GM21825 (cell line): ENCODE data around the gene DCTPP1.
A peak's percentile ranks its signal among the peaks of the same experiment; 100 is the strongest.
"Not testable (repeated sequence)": the region's sequence is repeated elsewhere in the genome, so short reads cannot be mapped to it uniquely, and the experiment has no call there.

ENCODE experiments used
- ATAC-seq: cut with Tn5 transposase; IDR thresholded peaks from one replicate; pipeline ENCODE4 v1.9.1; 2021; ENCODE audit warnings: mild to moderate bottlenecking, moderate library complexity; ENCODE audit not compliant: unreplicated experiment

DCTPP1 gene

DNA sequence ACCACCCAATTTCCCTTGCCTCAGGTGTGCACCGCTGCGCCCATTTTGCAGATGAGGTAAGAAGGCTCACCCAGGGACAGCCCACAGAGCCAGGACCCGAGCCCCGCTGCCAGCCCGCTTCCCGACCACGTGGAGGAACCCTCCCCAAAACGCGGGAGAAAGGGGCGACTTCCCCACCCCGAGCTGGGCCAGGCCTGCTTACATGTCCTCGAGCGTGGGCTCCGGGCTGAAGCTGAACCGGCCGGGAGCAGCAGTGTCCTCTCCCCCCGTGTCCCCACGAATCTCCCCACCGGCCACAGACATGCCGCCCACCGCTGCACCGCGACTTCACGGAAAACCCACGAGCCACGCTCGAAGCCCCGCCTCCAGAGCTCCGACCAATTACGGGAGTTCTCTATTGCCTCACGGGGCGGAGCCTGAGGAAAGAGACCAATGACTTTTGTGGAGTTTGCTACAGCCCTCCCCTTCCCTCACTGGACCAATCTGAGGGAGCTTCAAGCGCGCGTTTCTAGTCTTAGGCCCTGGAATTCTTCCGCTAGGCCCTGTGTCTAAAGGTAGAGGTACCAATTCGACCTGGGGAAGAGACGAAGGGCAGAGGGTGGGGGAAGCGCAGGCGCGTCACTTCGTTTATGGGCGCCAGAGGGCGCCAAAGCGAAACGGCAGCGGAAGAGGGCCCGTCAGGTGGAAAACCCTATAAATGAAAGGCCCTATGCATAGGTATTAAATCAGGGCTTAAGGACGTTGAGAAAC, at the start of gene DCTPP1:
Gene DCTPP1 (minus strand): TSS at position 353 of the 750 bp plus-strand sequence. CDS start 50 bp downstream, at position 303.
- peak; percentile 94 for ATAC-seq

DNA sequence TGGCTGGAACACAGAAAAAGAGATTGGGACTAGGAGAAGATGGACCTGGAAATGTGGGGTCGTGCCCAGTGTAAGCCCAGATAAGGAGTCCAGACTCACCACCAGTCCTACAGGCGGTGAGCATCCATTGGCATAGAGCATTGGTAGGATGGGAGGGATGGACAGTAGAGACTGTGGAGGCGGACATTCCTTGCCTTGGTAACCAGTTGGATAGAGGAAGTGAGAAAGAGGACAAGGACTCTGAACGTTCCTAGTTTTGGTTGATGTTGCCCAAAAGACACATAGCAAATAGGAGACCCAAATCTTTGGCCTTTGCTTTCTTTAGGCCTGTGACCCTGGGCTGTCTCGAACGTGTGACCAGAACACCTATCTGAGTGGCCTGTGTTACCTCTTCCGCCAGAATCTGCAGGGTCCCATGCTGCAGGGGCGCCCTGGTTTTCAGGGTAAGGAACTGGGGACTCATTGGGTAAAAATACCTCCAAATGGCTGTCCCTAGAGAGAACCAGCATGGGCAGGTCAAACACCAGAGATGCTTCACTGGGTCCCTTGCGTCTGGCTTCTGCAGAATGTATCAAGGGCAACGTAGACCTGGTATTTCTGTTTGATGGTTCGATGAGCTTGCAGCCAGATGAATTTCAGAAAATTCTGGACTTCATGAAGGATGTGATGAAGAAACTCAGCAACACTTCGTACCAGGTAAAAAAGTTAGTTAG, 49.1 kb upstream of the DCTPP1 start:
- no peak for ATAC-seq

DNA sequence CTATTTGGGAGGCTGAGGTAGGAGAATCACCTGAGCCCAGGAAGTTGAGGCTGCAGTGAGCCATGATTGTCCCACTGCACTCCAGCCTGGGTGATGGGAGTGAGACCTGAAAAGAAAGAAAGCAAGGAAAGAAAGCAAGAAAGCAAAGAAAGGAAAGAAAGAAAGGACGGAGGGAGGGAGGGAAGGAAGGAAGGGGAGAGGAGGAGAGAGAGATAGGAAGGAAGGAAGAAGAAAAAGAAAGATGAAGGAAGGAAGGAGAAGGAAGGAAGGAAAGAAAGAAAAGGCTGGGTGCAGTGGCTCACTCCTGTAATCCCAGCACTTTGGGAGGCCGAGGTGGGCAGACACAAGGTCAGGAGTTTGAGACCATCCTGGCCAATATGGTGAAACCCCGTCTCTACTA, 47.9 kb upstream of the DCTPP1 start:
- ATAC-seq, result not testable (repeated sequence)

DNA sequence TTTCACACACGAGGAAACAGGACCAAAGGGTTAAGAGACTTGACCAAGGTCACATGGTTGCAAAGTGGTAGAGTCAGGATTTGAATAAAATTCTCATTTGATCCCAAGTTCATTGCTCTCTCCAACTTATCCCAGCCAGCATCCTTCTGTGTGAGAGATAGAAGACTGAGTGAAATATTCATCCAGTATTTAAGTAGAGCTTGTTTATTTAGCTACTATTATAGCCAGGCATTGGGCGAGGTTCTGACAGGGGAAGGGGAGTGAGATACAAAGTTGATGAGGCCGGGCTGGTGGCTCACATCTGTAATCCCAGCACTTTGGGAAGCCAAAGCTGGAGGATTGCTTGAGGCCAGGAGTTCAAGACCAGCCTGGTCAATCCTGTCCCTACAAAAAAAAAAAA, 47.2 kb upstream of the DCTPP1 start:
- no peak for ATAC-seq

DNA sequence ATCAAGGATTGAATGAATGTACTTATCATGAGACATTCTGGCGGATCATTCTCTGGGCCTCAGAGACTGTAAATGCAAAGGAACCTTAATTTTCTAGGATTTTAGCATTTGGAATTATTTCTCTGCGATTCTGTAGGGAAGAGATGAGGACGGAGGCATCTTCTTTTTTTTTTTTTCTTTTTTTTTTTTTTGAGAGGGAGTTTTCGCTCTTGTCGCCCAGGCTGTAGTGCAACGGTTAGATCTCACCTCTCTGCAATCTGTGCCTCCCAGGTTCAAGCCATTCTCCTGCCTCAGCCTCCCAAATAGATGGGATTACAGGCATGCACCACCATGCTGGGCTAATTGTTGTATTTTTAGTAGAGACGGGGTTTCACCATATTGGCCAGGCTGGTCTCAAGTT, 44.9 kb upstream of the DCTPP1 start:
- ATAC-seq, result no peak

DNA sequence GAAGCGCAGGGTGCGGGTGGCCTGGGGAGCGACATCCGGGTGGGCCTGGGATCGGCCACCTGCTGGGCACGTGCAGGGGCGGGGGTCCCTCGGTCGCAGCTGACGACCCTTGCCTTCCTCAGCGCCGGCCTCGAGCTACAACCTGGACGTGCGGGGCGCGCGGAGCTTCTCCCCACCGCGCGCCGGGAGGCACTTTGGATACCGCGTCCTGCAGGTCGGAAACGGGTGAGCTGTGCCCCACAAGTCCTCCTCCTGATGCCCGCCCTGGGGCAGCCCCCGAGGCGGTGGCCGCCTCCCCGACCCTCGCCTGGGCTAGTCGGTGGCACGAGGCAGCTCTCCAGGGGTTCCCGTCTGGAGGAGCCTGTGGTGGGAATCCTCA, 44.2 kb upstream of the DCTPP1 start:
- ATAC-seq, result no peak

DNA sequence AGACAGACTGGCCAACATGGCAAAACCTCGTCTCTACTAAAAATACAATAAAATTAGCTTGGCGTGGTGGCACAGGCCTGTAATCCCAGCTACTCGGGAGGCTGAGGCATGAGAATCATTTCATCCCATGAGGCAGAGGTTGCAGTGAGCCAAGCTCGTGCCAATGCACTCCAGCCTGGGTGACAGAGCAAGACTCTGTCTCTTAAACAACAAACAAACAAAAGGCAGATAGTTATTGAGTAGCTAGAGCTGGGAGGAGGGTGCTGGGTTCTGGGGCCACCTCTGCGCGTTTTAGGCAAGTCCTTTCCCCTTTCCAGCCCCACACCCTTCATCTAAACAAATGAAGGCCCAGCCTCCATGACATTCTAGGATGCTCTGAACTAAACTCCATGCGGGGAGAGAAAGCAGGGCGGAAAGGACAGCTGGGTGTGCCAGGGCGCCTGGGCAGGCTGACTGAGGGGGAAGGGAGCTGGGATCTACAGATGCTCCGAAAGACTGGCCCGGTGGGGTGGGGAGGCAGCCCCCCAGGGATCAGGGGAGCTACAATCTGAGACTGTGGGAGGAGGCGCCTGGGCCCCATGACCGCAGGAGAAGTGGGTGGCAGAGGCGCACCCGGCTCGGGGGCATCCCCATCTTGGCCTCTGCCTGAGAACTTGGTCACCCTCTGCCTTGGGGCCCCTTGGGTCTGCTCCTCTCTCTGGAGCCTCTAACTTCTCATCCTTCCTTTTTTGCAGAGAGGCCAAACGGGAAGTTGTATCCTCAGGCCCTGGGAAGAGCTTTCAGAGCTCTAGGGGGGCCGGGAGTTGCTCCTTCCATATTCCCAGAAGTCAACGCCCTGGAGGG, 43.6 kb upstream of the DCTPP1 start:
- no peak for ATAC-seq

DNA sequence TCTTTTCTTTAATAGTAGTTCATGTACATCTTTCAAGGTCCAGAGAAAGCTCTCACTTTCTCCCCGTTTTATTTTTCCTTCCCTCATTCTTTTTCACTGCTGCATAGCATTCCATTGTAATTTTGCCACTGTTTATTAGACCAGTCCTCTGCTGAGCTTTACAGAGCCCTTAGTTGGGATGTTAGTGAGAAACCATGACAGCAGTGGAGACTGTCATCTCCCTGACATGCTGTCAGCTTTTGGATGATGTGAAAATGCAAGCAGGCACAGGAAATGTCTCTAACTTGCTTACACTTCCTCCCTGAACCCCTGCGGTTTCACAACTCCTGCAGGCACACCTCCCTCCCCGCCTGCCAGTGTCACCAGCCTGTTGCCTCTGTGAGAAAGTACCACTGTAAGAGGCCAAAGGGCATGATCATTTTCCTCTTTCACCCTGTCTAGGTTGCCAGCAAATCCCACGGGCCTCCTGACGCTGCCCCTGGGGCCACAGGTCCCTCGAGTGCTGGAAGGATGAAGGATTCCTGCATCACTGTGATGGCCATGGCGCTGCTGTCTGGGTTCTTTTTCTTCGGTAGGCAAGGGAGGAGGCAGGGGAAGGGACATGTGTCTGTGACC, 42.6 kb upstream of the DCTPP1 start, which contains the start of gene ITGAL:
Gene ITGAL (plus strand): TSS at position 415 of the 615 bp plus-strand sequence. CDS start 96 bp downstream, at position 511.
- peak; percentile 60 for ATAC-seq

DNA sequence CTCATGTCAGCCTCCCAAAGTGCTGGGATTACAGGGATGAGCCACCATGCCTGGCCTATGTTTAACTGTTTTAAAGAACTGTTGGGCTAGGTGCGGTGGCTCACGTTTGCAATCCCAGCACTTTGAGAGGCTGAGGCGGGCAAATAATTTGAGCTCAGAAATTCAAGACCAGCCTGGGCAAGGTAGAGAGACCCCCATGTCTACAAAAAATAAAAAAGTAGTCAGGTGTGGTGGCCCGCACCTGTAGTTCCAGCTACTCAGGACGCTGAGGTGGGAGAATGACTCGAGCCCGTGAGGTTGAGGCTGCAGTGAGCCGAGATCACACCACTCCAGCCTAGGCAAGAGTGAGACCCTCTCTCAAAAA, 40.8 kb upstream of the DCTPP1 start:
- no peak for ATAC-seq

DNA sequence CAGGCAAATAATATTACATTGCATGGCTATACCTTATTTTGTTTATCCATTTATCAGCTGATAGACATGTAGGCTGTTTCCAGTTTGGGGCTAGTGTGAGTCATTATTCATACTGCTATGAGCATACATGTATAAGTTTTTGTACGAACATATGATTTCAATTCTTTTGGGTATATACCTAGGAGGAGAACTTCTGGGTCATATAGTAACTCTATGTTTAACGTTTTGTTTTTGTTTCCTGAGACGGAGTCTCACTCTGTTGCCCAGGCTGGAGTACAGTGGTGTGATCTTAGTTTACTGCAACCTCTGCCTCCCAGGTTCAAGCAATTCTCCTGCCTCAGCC, 40.3 kb upstream of the DCTPP1 start:
- ATAC-seq, result no peak

DNA sequence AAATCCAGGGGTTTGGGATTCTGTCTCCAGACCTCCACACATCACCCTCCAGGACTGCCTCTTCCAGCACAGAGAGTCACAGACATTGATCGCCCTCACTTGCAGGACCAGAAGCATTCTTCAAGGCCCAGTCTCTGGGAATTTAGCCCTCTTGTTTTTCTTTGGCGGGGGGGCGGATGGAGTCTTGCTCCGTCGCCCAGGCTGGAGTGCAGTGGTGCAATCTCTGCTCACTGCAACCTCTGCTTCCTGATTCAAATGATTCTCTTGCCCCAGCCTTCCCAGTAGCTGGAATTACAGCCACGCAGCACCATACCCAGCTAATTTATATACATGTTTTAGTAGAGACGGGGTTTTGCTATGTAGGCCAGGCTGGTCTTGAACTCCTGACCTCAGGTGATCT, 34.2 kb upstream of the DCTPP1 start:
- no peak for ATAC-seq

DNA sequence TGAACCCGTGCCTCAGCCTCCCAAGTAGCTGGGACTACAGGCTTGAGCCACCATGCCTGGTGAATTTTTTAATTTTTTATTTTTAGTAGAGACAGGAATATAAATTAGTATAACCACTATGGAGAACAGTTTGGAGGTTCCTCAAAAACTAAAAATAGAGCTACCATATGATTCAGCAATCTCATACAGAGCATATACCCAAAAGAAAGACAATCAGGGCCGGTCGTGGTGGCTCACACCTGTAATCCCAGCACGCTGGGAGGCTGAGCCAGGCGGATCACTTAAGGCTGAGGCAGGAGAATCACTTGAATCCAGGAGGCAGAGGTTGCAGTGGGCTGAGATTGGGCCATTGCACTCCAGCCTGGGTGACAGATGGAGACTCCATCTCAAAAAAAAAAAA, 31.6 kb upstream of the DCTPP1 start:
- not testable (repeated sequence) for ATAC-seq

DNA sequence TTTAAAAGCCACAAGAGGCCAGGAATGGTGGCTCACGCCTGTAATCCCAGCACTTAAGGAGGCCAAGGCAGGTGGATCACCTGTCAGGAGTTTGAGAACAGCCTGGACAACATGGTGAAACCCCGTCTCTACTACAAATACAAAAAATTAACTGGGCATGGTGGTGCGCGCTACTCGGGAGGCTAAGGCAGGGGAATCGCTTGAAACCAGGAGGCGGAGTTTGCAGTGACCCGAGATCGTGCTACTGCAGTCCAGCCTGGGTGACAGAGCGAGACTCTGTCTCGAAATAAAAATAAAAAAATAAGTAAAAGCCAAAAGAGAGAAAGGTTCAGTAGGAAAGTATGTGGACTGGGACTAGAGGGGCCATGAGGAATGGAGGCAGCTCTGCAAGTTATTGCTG, 29.6 kb upstream of the DCTPP1 start:
- no peak for ATAC-seq

DNA sequence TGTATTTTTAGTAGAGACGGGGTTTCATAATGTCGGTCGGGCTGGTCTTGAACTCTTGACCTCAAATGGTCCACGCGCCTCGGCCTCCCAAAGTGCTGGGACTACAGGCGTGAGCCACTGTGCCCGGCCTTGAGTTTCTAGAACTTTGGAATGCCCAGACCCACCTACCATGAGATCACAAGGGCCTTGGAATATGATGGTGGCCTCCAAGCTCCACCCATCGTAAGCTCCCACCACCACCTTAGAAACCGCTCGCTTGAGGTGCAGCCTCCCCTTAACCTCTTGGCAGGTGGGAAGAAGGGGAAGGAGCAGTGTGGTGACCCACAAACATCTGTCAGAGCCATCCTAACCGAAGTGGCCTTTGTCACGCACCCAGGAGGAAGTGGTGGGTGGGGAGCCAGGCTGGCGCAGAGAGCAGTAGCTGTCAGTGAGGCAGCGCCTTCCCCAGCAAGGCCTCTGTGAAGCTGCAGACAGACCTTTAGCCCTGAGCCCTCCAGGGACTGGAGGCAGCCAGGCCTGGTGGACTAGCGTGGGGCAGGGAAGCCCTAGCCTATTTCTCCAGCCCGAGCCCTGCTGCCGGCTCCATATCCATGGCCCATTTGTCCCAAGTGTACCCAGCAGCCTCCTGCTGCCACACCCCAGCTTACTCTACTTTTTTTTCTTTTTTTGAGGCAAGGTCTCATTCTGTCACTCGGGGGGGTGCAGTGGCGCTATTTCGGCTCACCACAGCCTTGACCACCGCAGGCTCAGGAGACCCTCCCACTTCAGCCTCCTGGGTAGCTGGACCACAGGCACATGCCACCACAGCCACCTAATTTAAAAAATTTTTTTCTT, 28.9 kb upstream of the DCTPP1 start:
- peak; percentile 79 for ATAC-seq

DNA sequence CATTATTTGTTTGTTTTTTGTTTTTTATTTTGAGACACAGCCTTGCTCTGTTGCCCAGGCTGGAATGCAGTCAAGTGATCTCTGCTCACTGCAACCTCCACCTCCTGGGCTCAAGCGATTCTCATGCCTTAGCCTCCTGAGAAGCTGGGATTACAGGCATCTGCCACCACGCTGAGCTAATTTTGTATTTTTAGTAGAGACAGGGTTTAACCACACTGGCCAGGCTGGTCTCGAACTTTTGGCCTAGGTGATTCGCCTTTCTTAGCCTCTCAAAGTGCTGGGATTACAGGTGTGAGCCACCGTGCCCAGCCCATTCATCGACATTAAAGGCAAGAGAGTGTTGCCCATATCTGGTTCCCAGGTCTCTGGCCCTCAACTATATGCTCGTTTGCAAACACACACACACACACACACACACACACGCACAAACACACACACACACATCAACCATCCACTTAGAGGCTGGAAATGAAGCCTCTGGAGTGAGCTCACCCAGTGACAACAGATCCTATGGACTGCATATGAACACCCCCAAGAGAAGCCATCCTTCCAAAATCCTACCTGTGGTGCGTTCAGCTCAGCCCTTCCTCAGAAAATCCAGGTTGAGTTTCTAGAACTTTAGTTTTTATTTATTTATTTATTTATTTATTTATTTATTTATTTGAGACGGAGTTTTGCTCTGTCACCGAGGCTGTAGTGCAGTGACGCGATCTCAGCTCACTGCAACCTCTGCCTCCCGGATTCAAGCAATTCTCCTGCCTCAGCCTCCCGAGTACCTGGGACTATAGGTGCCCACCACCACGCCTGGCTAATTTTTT, 28.1 kb upstream of the DCTPP1 start:
- no peak for ATAC-seq

DNA sequence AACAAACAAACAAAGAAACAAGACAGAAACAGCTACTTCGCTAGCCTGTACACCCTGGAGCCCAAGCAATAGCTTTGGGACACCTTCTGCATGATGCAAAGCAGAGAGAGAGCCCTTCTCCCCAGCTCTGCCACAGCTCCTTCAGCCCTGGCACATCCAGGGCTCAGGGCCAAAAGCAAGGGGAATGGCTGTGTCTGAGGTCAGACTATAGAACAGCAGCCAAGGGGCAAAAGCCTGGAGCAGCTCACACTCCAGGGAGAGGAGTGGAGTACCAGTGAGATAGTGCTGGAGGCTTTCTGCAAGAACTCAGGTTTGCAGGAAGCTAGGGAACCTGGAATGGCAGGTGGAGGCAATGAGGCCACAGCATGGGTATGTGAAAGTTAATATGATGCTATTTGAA, 27.4 kb upstream of the DCTPP1 start:
- ATAC-seq, result no peak

DNA sequence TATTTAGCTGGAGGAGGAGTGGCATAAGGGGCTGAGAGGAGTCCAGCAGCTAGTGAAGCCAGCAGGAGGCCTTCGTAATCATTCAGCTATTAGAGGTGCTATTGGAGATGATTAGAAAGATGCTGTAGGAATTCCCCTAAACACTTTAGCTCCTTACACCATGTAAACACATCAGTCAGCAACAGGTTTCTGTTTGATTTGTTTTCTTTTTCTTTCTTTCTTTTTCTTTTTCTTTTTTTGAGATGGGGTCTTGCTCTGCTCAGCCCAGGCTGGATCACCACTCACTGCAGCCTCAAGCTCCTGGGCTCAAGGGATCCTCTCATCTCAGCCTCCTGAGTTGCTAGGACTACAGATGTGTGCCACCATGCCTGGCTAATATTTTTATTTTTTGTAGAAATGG, 26.5 kb upstream of the DCTPP1 start:
- no peak for ATAC-seq

DNA sequence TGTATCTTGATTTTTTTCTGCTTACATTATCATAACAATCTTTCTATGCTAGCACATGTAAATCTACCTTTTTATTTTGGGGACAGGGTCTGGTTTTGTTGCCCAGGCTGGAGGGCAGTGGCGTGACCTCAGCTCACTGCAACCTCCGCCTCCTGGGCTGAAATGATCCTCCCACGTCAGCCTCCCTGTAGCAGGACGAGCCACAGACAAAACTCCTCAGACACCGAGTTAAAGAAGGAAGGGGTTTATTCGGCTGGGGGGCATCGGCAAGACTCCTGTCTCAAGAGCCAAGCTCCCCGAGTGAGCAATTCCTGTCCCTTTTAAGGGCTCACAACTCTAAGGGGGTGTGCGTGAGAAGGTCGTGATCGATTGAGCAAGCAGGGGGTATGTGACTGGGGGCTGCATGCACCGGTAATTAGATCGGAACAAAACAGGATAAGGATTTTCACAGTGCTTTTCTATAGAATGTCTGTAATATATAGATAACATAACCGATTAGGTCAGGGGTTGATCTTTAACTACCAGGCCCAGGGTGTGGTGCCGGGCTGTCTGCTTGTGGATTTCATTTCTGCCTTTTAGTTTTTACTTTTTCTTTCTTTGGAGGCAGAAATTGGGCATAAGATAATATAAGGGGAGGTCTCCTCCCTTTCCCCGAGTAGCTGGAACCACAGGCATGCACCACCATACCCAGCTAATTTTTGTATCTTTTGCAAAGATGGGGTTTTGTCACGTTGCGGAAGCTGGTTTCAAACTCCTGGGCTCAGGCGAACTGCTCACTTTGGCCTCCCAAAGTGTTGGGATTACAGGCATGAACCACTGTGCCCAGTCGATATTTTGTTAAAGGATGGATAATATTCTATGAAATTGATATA, 23.1 kb upstream of the DCTPP1 start:
- ATAC-seq, result not testable (repeated sequence)

DNA sequence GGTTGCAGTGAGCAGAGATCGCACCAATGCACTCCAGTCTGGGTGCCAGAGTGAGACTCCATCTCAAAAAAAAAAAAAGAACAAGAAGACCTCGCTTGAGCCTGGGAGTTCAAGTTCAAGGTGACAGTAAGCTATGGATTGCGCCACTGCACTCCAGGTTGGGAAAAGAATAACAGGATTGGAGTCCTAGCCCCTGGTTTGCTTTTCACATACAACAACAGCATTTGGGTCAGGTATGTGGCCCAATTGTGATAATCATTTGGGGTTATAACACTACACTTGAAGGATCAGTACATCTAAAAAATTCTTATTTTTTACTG, 19.2 kb upstream of the DCTPP1 start:
- ATAC-seq, result no peak
